ENCODE data around the gene CREBBP. TPM values are rescaled to one million over a fixed set of nuclear protein-coding genes. Genes with fewer than 3 reads are reported as not detected.

Gene CREBBP
- total RNA-seq, 1 experiment from 2014 or later: 79.1 TPM

GRCh38 chr16:3774156-3774767, 106.3 kb downstream of the CREBBP start:
- H3K9me3 ChIP-seq (ENCODE audit: control insufficient read depth, low read depth, low read length): no peaks in the 10 kb centered on the region
- no peaks in the 10 kb centered on the region for H4K20me1 ChIP-seq (ENCODE audit: control insufficient read depth, insufficient read depth, insufficient read length)
- H2AFZ ChIP-seq (ENCODE audit: low read length): no peak overlapping the region
- no peak overlapping the region for H3K23ac ChIP-seq (ENCODE audit: insufficient read length, low read depth, low read length)
- Mint-ChIP-seq H3K27ac (no peak overlapping the region; a peak in 1 of 7 replicates), H3K27me3 (ENCODE audit: low read depth) (no peaks in the 10 kb centered on the region), H3K4me3 (no peak overlapping the region), H3K36me3 (ENCODE audit: insufficient read depth in 1 of 3, low read depth in 3 of 3) (peaks cover 31 to 84% (median 77%) of the 10 kb centered on the region in 3 experiments; a peak in 6 of 7 replicates), H3K9me3 (no peaks in the 10 kb centered on the region), H3K4me1 (no peaks in the 10 kb centered on the region)
- no peaks in the 10 kb centered on the region for H3K27me3 ChIP-seq (ENCODE audit: insufficient read depth, low read length)
- no peak overlapping the region for H3K9ac ChIP-seq (ENCODE audit: extremely low read depth, insufficient read length, low read length)
- WGBS (ENCODE audit: extremely low coverage, insufficient read length, low lambda C conversion rate): no CpG with 5 or more reads among the region's 6 CpGs
- TF ChIP-seq CTCF (conservative IDR thresholded peaks at IDR 0.05): no peak
- H2BK20ac ChIP-seq (ENCODE audit: low read depth, low read length, poor library complexity, severe bottlenecking): no peak overlapping the region
- H3K79me1 ChIP-seq (ENCODE audit: insufficient read depth, low read depth, low read length, poor library complexity, severe bottlenecking): peaks cover 3% of the 10 kb centered on the region
- no peak overlapping the region for H2BK15ac ChIP-seq (ENCODE audit: low read depth, low read length)
- no peak overlapping the region for H2BK5ac ChIP-seq (ENCODE audit: insufficient read length, low read length)
- H3K18ac ChIP-seq (ENCODE audit: insufficient read length, low read depth, low read length): no peak overlapping the region
- H4K91ac ChIP-seq (ENCODE audit: insufficient read length, low read depth, low read length): no peak overlapping the region
- no peak overlapping the region for H4K5ac ChIP-seq (ENCODE audit: insufficient read length, low read depth, low read length)
- no peak for DNase-seq
- H3K23me2 ChIP-seq (ENCODE audit: insufficient read length, low read depth, low read length, poor library complexity, severe bottlenecking): no peaks in the 10 kb centered on the region
- H3K79me2 ChIP-seq (ENCODE audit: insufficient read depth, low read length): no peaks in the 10 kb centered on the region
- no peak overlapping the region for H2AK5ac ChIP-seq (ENCODE audit: insufficient read length, low read length)
- H3K4me1 ChIP-seq (ENCODE audit: insufficient read depth, low read length): no peaks in the 10 kb centered on the region
- H3K4ac ChIP-seq (ENCODE audit: low read depth, low read length): no peak overlapping the region
- no peak overlapping the region for H3K56ac ChIP-seq (ENCODE audit: insufficient read length, low read depth, low read length)
- H2BK12ac ChIP-seq (ENCODE audit: insufficient read length, low read depth, low read length): no peak overlapping the region
- H3K14ac ChIP-seq (ENCODE audit: insufficient read depth, low read length): no peak overlapping the region
- no peak overlapping the region for H2BK120ac ChIP-seq (ENCODE audit: low read depth, low read length, poor library complexity, severe bottlenecking)
- H3K27ac ChIP-seq (ENCODE audit: insufficient read length, low read depth, low read length): no peak overlapping the region
- H3K4me2 ChIP-seq (ENCODE audit: insufficient read depth, insufficient read length, low read length): no peak overlapping the region
- no peak overlapping the region for H4K8ac ChIP-seq (replicated peaks; ENCODE audit: insufficient read length, low read depth, low read length)
- no peak overlapping the region for H3T11ph ChIP-seq (ENCODE audit: low read length)

Measured in H9 (cell line).